Hair follicular keratinocyte (primary cell): ENCODE results near the gene SLC26A4. TPM values are rescaled to one million over a fixed set of nuclear protein-coding genes. Genes with fewer than 3 reads are reported as not detected.

Experiments
- total RNA-seq: library from RNA; depleted of rRNA; stranded (reverse); fragments of >200 nt; gene quantifications from 2 replicates; pipeline ENCODE4 v1.2.3, GENCODE V29; 2015

SLC26A4 gene
- 0.08 and 0.62 TPM in 2 replicates for total RNA-seq

DNA sequence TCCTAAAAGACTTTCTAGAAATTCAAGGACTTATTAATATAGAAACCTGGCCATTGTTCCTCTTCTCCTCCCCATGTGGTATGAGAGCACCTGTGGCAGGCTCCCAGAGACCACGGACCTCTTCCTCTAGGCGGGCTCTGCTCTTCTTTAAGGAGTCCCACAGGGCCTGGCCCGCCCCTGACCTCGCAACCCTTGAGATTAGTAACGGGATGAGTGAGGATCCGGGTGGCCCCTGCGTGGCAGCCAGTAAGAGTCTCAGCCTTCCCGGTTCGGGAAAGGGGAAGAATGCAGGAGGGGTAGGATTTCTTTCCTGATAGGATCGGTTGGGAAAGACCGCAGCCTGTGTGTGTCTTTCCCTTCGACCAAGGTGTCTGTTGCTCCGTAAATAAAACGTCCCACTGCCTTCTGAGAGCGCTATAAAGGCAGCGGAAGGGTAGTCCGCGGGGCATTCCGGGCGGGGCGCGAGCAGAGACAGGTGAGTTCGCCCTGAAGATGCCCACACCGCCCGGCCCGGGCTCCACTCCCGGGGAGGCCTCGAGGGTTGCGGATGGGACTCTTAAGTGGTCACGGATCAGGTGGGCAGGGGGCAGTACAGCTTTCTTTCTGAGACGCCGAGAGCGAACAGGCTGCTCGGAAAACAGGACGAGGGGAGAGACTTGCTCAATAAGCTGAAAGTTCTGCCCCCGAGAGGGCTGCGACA is at the start of gene SLC26A4:
Gene SLC26A4, plus strand, starts transcription at position 448 of the 700 bp plus-strand sequence. CDS start 814 bp downstream, outside the sequence.

DNA sequence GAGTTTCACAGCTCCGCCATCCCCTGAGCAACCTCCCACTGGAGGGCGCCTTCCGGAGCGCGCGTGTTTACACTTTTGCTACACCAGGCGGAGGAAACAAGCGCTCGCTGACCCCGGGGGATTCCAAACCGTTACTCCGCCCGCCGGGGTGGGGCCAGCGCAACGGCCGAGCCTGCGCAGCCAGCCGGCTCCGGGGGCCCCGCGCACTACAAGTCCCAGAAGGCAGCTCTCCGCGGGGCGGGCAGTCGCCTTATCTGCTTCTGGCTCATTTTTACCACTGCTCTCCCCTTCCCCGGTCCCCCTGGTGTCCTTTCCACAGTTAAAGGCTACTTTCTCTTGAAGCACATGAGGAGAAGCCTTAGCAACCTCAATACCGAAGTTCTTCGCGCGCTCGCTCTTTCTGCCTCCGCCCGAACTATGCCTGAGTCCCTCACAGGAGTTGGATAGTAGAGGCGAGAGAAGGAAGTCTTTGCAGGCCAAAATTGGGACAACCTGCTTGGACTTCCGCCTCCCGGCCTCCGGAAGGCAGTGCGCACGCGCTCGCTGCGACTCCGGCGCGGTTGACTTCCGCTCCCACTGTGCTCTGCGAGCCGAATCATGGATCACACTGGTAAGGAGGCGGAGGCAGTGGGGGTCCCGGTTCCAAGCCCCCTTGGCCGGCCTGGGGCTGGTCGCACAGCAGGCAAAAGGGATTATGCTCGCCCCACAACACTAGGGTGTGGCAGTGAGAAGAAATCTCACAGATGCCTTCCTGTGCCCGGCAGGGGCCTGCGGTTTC is 83.1 kb downstream of the SLC26A4 start, which contains the start of gene CBLL1:
Gene CBLL1, plus strand, starts transcription at position 576 of the 778 bp plus-strand sequence. Its CDS starts 22 bp downstream, at position 598.

Other genes starting within 250 kb of the SLC26A4 start
- not detected in 2 replicates for gene GPR22, start 190.8 kb upstream of the SLC26A4 start, total RNA-seq
- 40.1 and 50.3 TPM in 2 replicates for gene COG5, start 96.9 kb upstream of the SLC26A4 start, total RNA-seq
- gene DUS4L, start 96.9 kb upstream of the SLC26A4 start, total RNA-seq: 9.9 and 12.4 TPM in 2 replicates
- 114 and 132 TPM in 2 replicates for gene BCAP29, start 80.6 kb upstream of the SLC26A4 start, total RNA-seq
- gene CBLL1, start 83.3 kb downstream of the SLC26A4 start, total RNA-seq: 18.7 and 23.7 TPM in 2 replicates
- gene SLC26A3, start 142.4 kb downstream of the SLC26A4 start, total RNA-seq: not detected in 2 replicates
- 43.9 and 65.6 TPM in 2 replicates for gene DLD, start 230.4 kb downstream of the SLC26A4 start, total RNA-seq